Natural killer cell (primary cell): Measurements from ENCODE around the gene HTRA3. TPM values are rescaled to one million over a fixed set of nuclear protein-coding genes. Genes with fewer than 3 reads are reported as not detected.

Experiments used
- ATAC-seq, 3 donors: fragments of 150-1000 bp in 2 of 3; fragments of 200-7000 bp in 1 of 3; cut with Tn5 transposase; 1 replicate in 1 of 3; 2 replicates in 2 of 3; pipeline ENCODE4 v1.10.0; 2021; ENCODE audit warnings: mild to moderate bottlenecking in 2 of 3, moderate library complexity in 2 of 3
- DNase-seq, 2 donors: peaks; one replicate each; pipeline versions ENCODE4 v3.0.0 to v3.0.0-alpha.2; 2013 to 2021; ENCODE audit warnings: mixed read lengths in 1 of 2
- H3K27ac ChIP-seq: one replicate; pipeline ENCODE4 v1.5.1; 2013; ENCODE audit warnings: mild to moderate bottlenecking, low read length
- H3K27me3 ChIP-seq: one replicate; pipeline ENCODE4 v1.6.1; 2013; ENCODE audit warnings: low read length; ENCODE audit not compliant: control insufficient read depth, insufficient read depth
- H3K36me3 ChIP-seq: one replicate; pipeline ENCODE4 v1.6.1; 2013; ENCODE audit warnings: low read length; ENCODE audit not compliant: control insufficient read depth, insufficient read depth
- H3K4me1 ChIP-seq: one replicate; pipeline ENCODE4 v1.6.1; 2013; ENCODE audit warnings: low read length; ENCODE audit not compliant: control insufficient read depth, insufficient read depth
- H3K4me3 ChIP-seq: one replicate; pipeline ENCODE4 v1.5.1; 2013; ENCODE audit warnings: low read length
- H3K9me3 ChIP-seq: one replicate; pipeline ENCODE4 v1.6.1; 2013; ENCODE audit warnings: low read length; ENCODE audit not compliant: control insufficient read depth, insufficient read depth
- H3K27ac Mint-ChIP-seq, 2 donors: one replicate each; pipeline ENCODE4 v1.8.0; 2022; ENCODE audit warnings: mild to moderate bottlenecking in 2 of 2, mixed read lengths in 2 of 2, moderate library complexity in 1 of 2
- H3K27me3 Mint-ChIP-seq, 2 donors: one replicate each; pipeline ENCODE4 v1.8.0; 2022; ENCODE audit warnings: low read depth in 2 of 2, mixed read lengths in 2 of 2
- H3K36me3 Mint-ChIP-seq: one replicate; pipeline ENCODE4 v1.8.0; 2022; ENCODE audit warnings: mixed read lengths
- H3K4me1 Mint-ChIP-seq, 2 donors: one replicate each; pipeline ENCODE4 v1.8.0; 2022; ENCODE audit warnings: mixed read lengths in 2 of 2
- H3K4me3 Mint-ChIP-seq: one replicate; pipeline ENCODE4 v1.8.0; 2022; ENCODE audit warnings: mild to moderate bottlenecking, moderate library complexity, mixed read lengths
- H3K9me3 Mint-ChIP-seq, 2 donors: one replicate each; pipeline ENCODE4 v1.8.0; 2022; ENCODE audit warnings: mixed read lengths in 2 of 2
- WGBS: methylation state at CpG from one replicate; pipeline ENCODE4 v1.1.7; 2013; ENCODE audit warnings: missing lambda C conversion rate; ENCODE audit not compliant: insufficient coverage; 5-methylcytosine and 5-hydroxymethylcytosine counted together
- intact Hi-C: fragments of 100-400 bp; cut with micrococcal nuclease; formaldehyde crosslinking; loops from one replicate; pipeline ENCODE4 v1.14.2; 2022
- total RNA-seq, 4 donors: library from RNA; stranded (reverse); fragments of 120-200 nt in 1 of 4; gene quantifications; one replicate each; pipeline versions ENCODE4 v1.2.3 to v1.2.4, GENCODE V29; 2013 to 2022
- TF ChIP-seq, protein P1 (sequence below): fragments of 200-600 bp; IDR thresholded peaks from one replicate; pipeline ENCODE4 v1.8.0; 2022; ENCODE audit warnings: antibody characterized with exemption

Gene HTRA3
- total RNA-seq, 3 donors from 2014 or later (not counting 1 experiment from before 2014, with no cell fraction given), result not detected

DNA sequence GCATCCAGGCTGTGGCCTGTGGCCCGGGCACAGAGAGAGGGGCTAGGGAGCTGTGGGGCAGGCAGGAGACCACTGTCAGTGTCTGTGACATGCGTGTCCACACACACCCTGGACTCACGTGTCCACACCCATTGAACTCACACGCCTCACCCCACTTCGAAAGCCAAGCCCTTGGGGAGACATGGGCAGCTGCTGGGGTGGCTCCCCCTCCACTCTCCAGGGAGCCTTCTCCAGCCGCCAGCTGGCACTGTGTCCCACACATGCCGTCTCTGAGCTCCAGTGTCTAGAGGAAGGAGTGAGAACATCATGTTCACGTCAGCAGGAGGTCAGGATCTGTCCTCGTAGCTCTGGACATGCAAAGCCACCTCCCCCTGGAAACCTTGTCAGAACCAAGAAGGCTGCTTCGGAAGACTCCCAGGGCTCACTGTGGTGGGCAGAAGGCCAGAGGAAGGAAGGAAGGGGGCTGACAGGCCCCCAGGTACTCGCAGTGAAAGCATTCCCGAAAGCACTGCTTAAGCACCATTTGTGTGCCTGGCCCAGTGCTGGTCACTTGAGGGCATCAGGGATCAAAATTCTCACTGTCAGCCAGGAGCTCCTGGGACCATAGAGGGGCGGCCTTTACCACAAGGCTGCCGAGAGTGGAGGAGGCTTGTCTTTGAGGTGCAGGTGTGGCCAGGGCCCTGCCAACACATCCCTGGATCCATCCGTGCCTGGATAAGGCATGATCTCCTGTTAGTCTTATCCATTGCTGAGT is 61.4 kb downstream of the HTRA3 start:
- H3K27ac Mint-ChIP-seq, result no peak overlapping the region
- Histone ChIP-seq H3K27ac (no peak overlapping the region), H3K4me1 (no peaks in the 10 kb centered on the region), H3K4me3 (no peak overlapping the region), H3K27me3 (no peaks in the 10 kb centered on the region), H3K9me3 (no peaks in the 10 kb centered on the region), H3K36me3 (no peaks in the 10 kb centered on the region)
- H3K4me3 Mint-ChIP-seq, result no peak overlapping the region
- intact Hi-C loops, result no loop called here
- H3K9me3 Mint-ChIP-seq, result peaks cover 0 to 2% of the 10 kb centered on the region in 2 donors
- ATAC-seq (no peak), DNase-seq (no peak)
- H3K36me3 Mint-ChIP-seq, result no peaks in the 10 kb centered on the region
- no peaks in the 10 kb centered on the region for H3K27me3 Mint-ChIP-seq
- TF ChIP-seq, protein P1, sequence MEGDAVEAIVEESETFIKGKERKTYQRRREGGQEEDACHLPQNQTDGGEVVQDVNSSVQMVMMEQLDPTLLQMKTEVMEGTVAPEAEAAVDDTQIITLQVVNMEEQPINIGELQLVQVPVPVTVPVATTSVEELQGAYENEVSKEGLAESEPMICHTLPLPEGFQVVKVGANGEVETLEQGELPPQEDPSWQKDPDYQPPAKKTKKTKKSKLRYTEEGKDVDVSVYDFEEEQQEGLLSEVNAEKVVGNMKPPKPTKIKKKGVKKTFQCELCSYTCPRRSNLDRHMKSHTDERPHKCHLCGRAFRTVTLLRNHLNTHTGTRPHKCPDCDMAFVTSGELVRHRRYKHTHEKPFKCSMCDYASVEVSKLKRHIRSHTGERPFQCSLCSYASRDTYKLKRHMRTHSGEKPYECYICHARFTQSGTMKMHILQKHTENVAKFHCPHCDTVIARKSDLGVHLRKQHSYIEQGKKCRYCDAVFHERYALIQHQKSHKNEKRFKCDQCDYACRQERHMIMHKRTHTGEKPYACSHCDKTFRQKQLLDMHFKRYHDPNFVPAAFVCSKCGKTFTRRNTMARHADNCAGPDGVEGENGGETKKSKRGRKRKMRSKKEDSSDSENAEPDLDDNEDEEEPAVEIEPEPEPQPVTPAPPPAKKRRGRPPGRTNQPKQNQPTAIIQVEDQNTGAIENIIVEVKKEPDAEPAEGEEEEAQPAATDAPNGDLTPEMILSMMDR, result no peak
- WGBS, result 76% methylated on average over 15 of the region's 15 CpGs
- H3K4me1 Mint-ChIP-seq, result no peaks in the 10 kb centered on the region

DNA sequence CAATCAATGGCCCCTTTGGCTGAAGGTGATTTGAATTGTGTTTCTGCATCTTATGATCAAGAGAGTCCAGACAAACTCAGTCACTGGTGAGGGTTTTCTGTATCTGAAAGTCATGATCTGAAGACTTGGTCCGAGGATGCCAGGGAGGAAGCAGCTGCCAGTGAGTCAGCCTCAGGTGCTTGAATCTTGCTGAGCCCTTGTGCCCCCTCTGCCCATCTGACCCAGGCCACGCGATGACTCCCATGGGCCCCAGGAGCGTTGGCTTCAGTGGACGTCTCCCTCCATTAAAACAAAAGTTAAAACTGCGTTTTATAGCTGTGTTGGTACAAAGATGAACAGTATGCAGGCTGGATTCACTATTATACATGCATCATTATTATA is 62.0 kb downstream of the HTRA3 start:
- H3K4me1 ChIP-seq, result no peaks in the 10 kb centered on the region
- Mint-ChIP-seq H3K9me3 (peaks cover 0 to 2% of the 10 kb centered on the region in 2 donors), H3K27ac (no peak overlapping the region), H3K4me3 (no peak overlapping the region), H3K36me3 (no peaks in the 10 kb centered on the region), H3K27me3 (no peaks in the 10 kb centered on the region), H3K4me1 (no peaks in the 10 kb centered on the region)
- intact Hi-C loops, result no loop called here
- TF ChIP-seq, protein P1, result no peak
- ATAC-seq (no peak), DNase-seq (no peak)
- 73% methylated on average over 5 of the region's 6 CpGs for WGBS
- no peaks in the 10 kb centered on the region for H3K9me3 ChIP-seq
- H3K27me3 ChIP-seq, result no peaks in the 10 kb centered on the region
- H3K27ac ChIP-seq, result no peak overlapping the region
- H3K4me3 ChIP-seq, result no peak overlapping the region
- H3K36me3 ChIP-seq, result no peaks in the 10 kb centered on the region

DNA sequence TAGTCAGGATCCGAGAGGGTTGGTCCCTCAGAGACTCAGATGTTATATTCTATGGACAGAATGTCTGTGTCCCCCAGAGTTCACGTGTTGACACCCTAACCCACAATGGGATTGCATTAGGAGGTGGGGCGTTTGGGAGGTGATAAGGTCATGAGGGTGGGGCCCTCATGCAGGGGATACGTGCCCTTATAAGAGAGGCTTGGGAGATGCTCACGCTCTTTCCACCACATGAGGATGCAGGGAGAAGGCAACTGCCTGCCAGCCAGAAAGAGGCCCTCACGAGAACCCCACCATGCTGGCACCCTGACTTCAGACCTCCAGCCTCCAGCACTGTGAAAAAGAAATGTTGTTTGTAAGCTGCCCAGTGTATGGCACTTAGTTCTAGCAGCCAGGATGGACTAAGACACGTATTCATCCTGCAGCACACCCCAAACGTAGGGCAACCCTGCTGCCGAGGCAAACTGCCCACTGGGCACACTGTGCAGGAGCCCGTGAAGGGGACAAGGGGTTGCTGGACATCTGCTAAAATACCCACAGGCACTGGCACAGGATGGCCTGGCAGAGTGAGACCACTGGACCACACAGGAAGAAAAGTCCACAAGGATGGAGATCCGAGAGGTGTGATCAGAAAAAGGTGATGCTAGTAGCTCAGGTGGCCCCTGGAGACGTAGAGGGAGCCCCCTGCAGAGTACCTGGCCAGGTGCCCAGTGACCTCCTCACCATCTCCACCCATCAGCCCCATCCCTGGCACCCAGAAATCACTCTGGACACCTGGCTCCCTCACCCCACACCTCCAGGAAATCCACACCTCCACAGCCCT is 62.7 kb downstream of the HTRA3 start:
- no peak for DNase-seq
- Mint-ChIP-seq H3K27me3 (no peaks in the 10 kb centered on the region), H3K9me3 (peaks cover 0 to 2% of the 10 kb centered on the region in 2 donors), H3K4me1 (no peaks in the 10 kb centered on the region), H3K4me3 (no peak overlapping the region), H3K36me3 (no peaks in the 10 kb centered on the region), H3K27ac (no peak overlapping the region)
- H3K9me3 ChIP-seq, result no peaks in the 10 kb centered on the region
- H3K4me1 ChIP-seq, result no peaks in the 10 kb centered on the region
- no peak overlapping the region for H3K4me3 ChIP-seq
- WGBS, result 82% methylated on average over 10 of the region's 12 CpGs
- TF ChIP-seq, protein P1, result no peak
- H3K27me3 ChIP-seq, result no peaks in the 10 kb centered on the region
- no peaks in the 10 kb centered on the region for H3K36me3 ChIP-seq
- no peak for ATAC-seq
- intact Hi-C loops, result no loop called here
- H3K27ac ChIP-seq, result no peak overlapping the region
